ENCODE results near the gene JAKMIP2.

The JAKMIP2 gene

GRCh38 chr5:147690595-147690994 is 91.9 kb downstream of the JAKMIP2 start:
- Histone ChIP-seq H3K4me3 (ENCODE audit: low read length) (no peak overlapping the region), H3K79me2 (ENCODE audit: control insufficient read depth, low read length) (no peaks in the 10 kb centered on the region), H3F3A (ENCODE audit: control insufficient read depth, insufficient read depth) (no peaks in the 10 kb centered on the region), H3K27me3 (ENCODE audit: control insufficient read depth, low read length) (no peaks in the 10 kb centered on the region), H4K20me1 (ENCODE audit: control insufficient read depth, insufficient read depth, low read depth, low read length) (no peaks in the 10 kb centered on the region), H3K9me2 (replicated peaks; ENCODE audit: control insufficient read depth, low read length) (no peaks in the 10 kb centered on the region), H3K9me3 (ENCODE audit: control insufficient read depth, insufficient read depth, low read length) (no peaks in the 10 kb centered on the region), H3K36me3 (ENCODE audit: control insufficient read depth, low read length) (no peaks in the 10 kb centered on the region), H3K27ac (ENCODE audit: low read depth, low read length) (no peak overlapping the region), H3K4me2 (ENCODE audit: low read length) (no peak overlapping the region), H3K4me1 (ENCODE audit: control insufficient read depth, low read length) (no peaks in the 10 kb centered on the region)
- peak; percentile 31 for TF ChIP-seq CTCF (IDR thresholded peaks at IDR 0.05; ENCODE audit: low read depth, low read length, poor library complexity, severe bottlenecking)
- TF ChIP-seq EZH2phosphoT487 (IDR thresholded peaks at IDR 0.05; ENCODE audit: borderline replicate concordance, low read length): no peak

DNA sequence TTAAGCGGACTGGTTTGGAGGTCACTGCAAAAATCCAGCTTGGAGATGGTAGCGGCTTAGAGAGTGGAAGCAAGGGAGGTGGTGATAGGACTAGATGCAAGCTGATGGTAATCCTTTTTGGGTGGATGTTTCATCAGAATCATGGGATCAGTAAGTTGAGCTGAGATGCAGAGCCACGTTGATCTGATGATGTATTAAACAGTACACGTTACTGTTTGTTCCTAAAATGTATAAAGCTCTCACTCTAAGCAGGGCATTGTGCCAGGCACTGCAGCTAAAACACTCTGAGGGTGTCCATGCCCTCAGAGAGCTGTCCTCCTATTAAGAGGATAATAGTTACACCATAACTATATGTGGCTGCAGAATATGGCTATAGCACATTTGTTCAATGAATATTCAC is 93.1 kb downstream of the JAKMIP2 start:
- Histone ChIP-seq H3K4me2 (ENCODE audit: low read length) (no peak overlapping the region), H4K20me1 (ENCODE audit: control insufficient read depth, insufficient read depth, low read depth, low read length) (no peaks in the 10 kb centered on the region), H3K9me2 (replicated peaks; ENCODE audit: control insufficient read depth, low read length) (no peaks in the 10 kb centered on the region), H3K27me3 (ENCODE audit: control insufficient read depth, low read length) (no peaks in the 10 kb centered on the region), H3K9me3 (ENCODE audit: control insufficient read depth, insufficient read depth, low read length) (no peaks in the 10 kb centered on the region), H3K4me1 (ENCODE audit: control insufficient read depth, low read length) (no peaks in the 10 kb centered on the region), H3K79me2 (ENCODE audit: control insufficient read depth, low read length) (no peaks in the 10 kb centered on the region), H3K4me3 (ENCODE audit: low read length) (no peak overlapping the region), H3K36me3 (ENCODE audit: control insufficient read depth, low read length) (no peaks in the 10 kb centered on the region), H3F3A (ENCODE audit: control insufficient read depth, insufficient read depth) (no peaks in the 10 kb centered on the region), H3K27ac (ENCODE audit: low read depth, low read length) (no peak overlapping the region)
- no peak for TF ChIP-seq EZH2phosphoT487 (IDR thresholded peaks at IDR 0.05; ENCODE audit: borderline replicate concordance, low read length)
- TF ChIP-seq CTCF (IDR thresholded peaks at IDR 0.05; ENCODE audit: low read depth, low read length, poor library complexity, severe bottlenecking): no peak

GRCh38 chr5:147688656-147689356 is 93.7 kb downstream of the JAKMIP2 start:
- Histone ChIP-seq H3K9me2 (replicated peaks; ENCODE audit: control insufficient read depth, low read length) (no peaks in the 10 kb centered on the region), H3K36me3 (ENCODE audit: control insufficient read depth, low read length) (no peaks in the 10 kb centered on the region), H3K79me2 (ENCODE audit: control insufficient read depth, low read length) (no peaks in the 10 kb centered on the region), H3K4me3 (ENCODE audit: low read length) (no peak overlapping the region), H3K4me2 (ENCODE audit: low read length) (no peak overlapping the region), H4K20me1 (ENCODE audit: control insufficient read depth, insufficient read depth, low read depth, low read length) (no peaks in the 10 kb centered on the region), H3K27me3 (ENCODE audit: control insufficient read depth, low read length) (no peaks in the 10 kb centered on the region), H3K4me1 (ENCODE audit: control insufficient read depth, low read length) (no peaks in the 10 kb centered on the region), H3F3A (ENCODE audit: control insufficient read depth, insufficient read depth) (no peaks in the 10 kb centered on the region), H3K27ac (ENCODE audit: low read depth, low read length) (no peak overlapping the region), H3K9me3 (ENCODE audit: control insufficient read depth, insufficient read depth, low read length) (no peaks in the 10 kb centered on the region)
- no peak for TF ChIP-seq EZH2phosphoT487 (IDR thresholded peaks at IDR 0.05; ENCODE audit: borderline replicate concordance, low read length)
- no peak for TF ChIP-seq CTCF (IDR thresholded peaks at IDR 0.05; ENCODE audit: low read depth, low read length, poor library complexity, severe bottlenecking)

All from DOHH2 (cell line).